GM21737 (cell line): ENCODE data around the gene ZBTB21.
A peak's percentile ranks its signal among the peaks of the same experiment; 100 is the strongest.

Experiments
- ATAC-seq: cut with Tn5 transposase; IDR thresholded peaks from one replicate; pipeline ENCODE4 v1.9.1; 2021; ENCODE audit warnings: mild to moderate bottlenecking, moderate library complexity; ENCODE audit not compliant: unreplicated experiment

The ZBTB21 gene

GRCh38 chr21:42021371-42022090 lies 11.4 kb upstream of the ZBTB21 start:
- no peak for ATAC-seq

GRCh38 chr21:42019706-42020105 lies 9.5 kb upstream of the ZBTB21 start:
- no peak for ATAC-seq

GRCh38 chr21:42019101-42019605 lies 9.0 kb upstream of the ZBTB21 start:
- no peak for ATAC-seq

GRCh38 chr21:42017022-42017421 lies 6.9 kb upstream of the ZBTB21 start:
- no peak for ATAC-seq

- ATAC-seq = no peak
These were observed 6.3 kb upstream of the ZBTB21 start for GRCh38 chr21:42016364-42016985.

GRCh38 chr21:42013931-42014330 lies 3.8 kb upstream of the ZBTB21 start:
- ATAC-seq = no peak

GRCh38 chr21:42013376-42013775 lies 3.2 kb upstream of the ZBTB21 start:
- no peak for ATAC-seq

- no peak for ATAC-seq
These were observed 2.7 kb upstream of the ZBTB21 start for GRCh38 chr21:42012763-42013329.

- no peak for ATAC-seq
These were observed 2.2 kb upstream of the ZBTB21 start for GRCh38 chr21:42012344-42012743.

- ATAC-seq = peak; percentile 19
These were observed 641 bp upstream of the ZBTB21 start for GRCh38 chr21:42010507-42011495.

GRCh38 chr21:42009018-42009830 lies 936 bp downstream of the ZBTB21 start:
- peak; percentile 18 for ATAC-seq

GRCh38 chr21:42007356-42007940 lies 2.7 kb downstream of the ZBTB21 start:
- ATAC-seq = no peak

- ATAC-seq = no peak
These were observed 3.4 kb downstream of the ZBTB21 start for GRCh38 chr21:42006765-42007164.

GRCh38 chr21:42004406-42005199 lies 5.6 kb downstream of the ZBTB21 start:
- ATAC-seq = no peak

- no peak for ATAC-seq
These were observed 7.1 kb downstream of the ZBTB21 start for GRCh38 chr21:42003051-42003461.

GRCh38 chr21:42002421-42002958 lies 7.7 kb downstream of the ZBTB21 start:
- ATAC-seq = peak; percentile 55

- ATAC-seq = no peak
These were observed 8.4 kb downstream of the ZBTB21 start for GRCh38 chr21:42001781-42002180.

- ATAC-seq = no peak
These were observed 9.3 kb downstream of the ZBTB21 start for GRCh38 chr21:42000908-42001307.

- no peak for ATAC-seq
These were observed 12.5 kb downstream of the ZBTB21 start for GRCh38 chr21:41997657-41998056.
